Measurements from ENCODE around the gene ENDOG. TPM values are rescaled to one million over a fixed set of nuclear protein-coding genes. Genes with fewer than 3 reads are reported as not detected.

The ENDOG gene
- total and polyA plus RNA-seq, 2 experiments from 2014 or later, result 93.3 to 209 TPM

- Histone ChIP-seq H3K4me3 (no peak overlapping the region), H3K27me3 (no peaks in the 10 kb centered on the region), H3K27ac (no peak overlapping the region), H3K4me1 (ENCODE audit: low read depth) (peaks cover 5% of the 10 kb centered on the region), H3K36me3 (peaks cover 16% of the 10 kb centered on the region), H3K9me3 (ENCODE audit: low read depth) (no peaks in the 10 kb centered on the region)
- DNase-seq (ENCODE audit: low read depth in 1 of 2, low spot score in 1 of 2), result no peak
- TF ChIP-seq CTCF (IDR thresholded peaks at IDR 0.05; ENCODE audit: low read depth, low read length), result no peak
Measured at GRCh38 chr9:128828267-128828666, 10.0 kb downstream of the ENDOG start.

GRCh38 chr9:128828719-128829452 lies 10.6 kb downstream of the ENDOG start:
- no peak for TF ChIP-seq CTCF (IDR thresholded peaks at IDR 0.05; ENCODE audit: low read depth, low read length)
- no peaks in the 10 kb centered on the region for H3K9me3 ChIP-seq (ENCODE audit: low read depth)
- peak overlapping the region; percentile 81 for H3K4me3 ChIP-seq
- peaks cover 5% of the 10 kb centered on the region for H3K4me1 ChIP-seq (ENCODE audit: low read depth)
- H3K27me3 ChIP-seq, result no peaks in the 10 kb centered on the region
- H3K27ac ChIP-seq, result peak overlapping the region; percentile 49
- no peak for DNase-seq (ENCODE audit: low read depth in 1 of 2, low spot score in 1 of 2)
- peaks cover 16% of the 10 kb centered on the region for H3K36me3 ChIP-seq

GRCh38 chr9:128829477-128830251 lies 11.4 kb downstream of the ENDOG start, which contains the start of gene SPOUT1:
TSS of gene SPOUT1 (minus strand) at chr9:128829794. CDS start at chr9:128829780, 14 bp downstream.
- peaks cover 5% of the 10 kb centered on the region for H3K4me1 ChIP-seq (ENCODE audit: low read depth)
- no peaks in the 10 kb centered on the region for H3K9me3 ChIP-seq (ENCODE audit: low read depth)
- peak; percentile 91 to 95 for DNase-seq (ENCODE audit: low read depth in 1 of 2, low spot score in 1 of 2)
- TF ChIP-seq CTCF (IDR thresholded peaks at IDR 0.05; ENCODE audit: low read depth, low read length), result no peak
- peaks cover 12% of the 10 kb centered on the region for H3K36me3 ChIP-seq
- H3K27ac ChIP-seq, result peak within 1 kb of the TSS; percentile 49
- H3K4me3 ChIP-seq, result peak within 1 kb of the TSS; percentile 81
- no peaks in the 10 kb centered on the region for H3K27me3 ChIP-seq

- Histone ChIP-seq H3K4me3 (no peak overlapping the region), H3K9me3 (ENCODE audit: low read depth) (no peaks in the 10 kb centered on the region), H3K4me1 (ENCODE audit: low read depth) (peaks cover 15% of the 10 kb centered on the region), H3K36me3 (peaks cover 3% of the 10 kb centered on the region), H3K27ac (no peak overlapping the region), H3K27me3 (no peaks in the 10 kb centered on the region)
- no peak for TF ChIP-seq CTCF (IDR thresholded peaks at IDR 0.05; ENCODE audit: low read depth, low read length)
- DNase-seq (ENCODE audit: low read depth in 1 of 2, low spot score in 1 of 2), result no peak
Measured at GRCh38 chr9:128833696-128834095, 15.4 kb downstream of the ENDOG start.

GRCh38 chr9:128835246-128836210 lies 17.2 kb downstream of the ENDOG start:
- no peak for DNase-seq (ENCODE audit: low read depth in 1 of 2, low spot score in 1 of 2)
- peaks cover 16% of the 10 kb centered on the region for H3K4me1 ChIP-seq (ENCODE audit: low read depth)
- no peaks in the 10 kb centered on the region for H3K9me3 ChIP-seq (ENCODE audit: low read depth)
- no peak overlapping the region for H3K27ac ChIP-seq
- no peak overlapping the region for H3K4me3 ChIP-seq
- no peaks in the 10 kb centered on the region for H3K27me3 ChIP-seq
- peaks cover 3% of the 10 kb centered on the region for H3K36me3 ChIP-seq
- TF ChIP-seq CTCF (IDR thresholded peaks at IDR 0.05; ENCODE audit: low read depth, low read length), result no peak
